ENCODE results near the gene AP1S1.
"Not testable (repeated sequence)": the region's sequence is repeated elsewhere in the genome, so short reads cannot be mapped to it uniquely, and the experiment has no call there.

The AP1S1 gene

GRCh38 chr7:101201695-101202602 is 47.7 kb downstream of the AP1S1 start:
- DNase-seq (ENCODE audit: low spot score) = no peak

DNA sequence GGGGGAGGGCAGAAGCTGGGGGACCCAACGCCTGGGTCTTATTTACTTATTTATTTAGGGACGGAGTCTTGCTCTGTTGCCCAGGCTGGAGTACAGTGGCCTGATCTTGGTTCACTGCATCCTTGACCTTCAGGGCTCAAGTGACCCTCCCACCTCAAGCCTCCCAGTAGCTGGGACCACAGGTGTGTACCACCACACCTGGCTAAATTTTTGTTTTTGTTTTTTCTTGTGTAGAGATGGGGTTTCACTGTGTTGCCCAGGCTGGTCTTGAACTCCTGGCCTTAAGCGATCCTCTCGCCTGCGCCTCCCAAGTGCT is 48.3 kb downstream of the AP1S1 start:
- DNase-seq (ENCODE audit: low spot score) = no peak

DNA sequence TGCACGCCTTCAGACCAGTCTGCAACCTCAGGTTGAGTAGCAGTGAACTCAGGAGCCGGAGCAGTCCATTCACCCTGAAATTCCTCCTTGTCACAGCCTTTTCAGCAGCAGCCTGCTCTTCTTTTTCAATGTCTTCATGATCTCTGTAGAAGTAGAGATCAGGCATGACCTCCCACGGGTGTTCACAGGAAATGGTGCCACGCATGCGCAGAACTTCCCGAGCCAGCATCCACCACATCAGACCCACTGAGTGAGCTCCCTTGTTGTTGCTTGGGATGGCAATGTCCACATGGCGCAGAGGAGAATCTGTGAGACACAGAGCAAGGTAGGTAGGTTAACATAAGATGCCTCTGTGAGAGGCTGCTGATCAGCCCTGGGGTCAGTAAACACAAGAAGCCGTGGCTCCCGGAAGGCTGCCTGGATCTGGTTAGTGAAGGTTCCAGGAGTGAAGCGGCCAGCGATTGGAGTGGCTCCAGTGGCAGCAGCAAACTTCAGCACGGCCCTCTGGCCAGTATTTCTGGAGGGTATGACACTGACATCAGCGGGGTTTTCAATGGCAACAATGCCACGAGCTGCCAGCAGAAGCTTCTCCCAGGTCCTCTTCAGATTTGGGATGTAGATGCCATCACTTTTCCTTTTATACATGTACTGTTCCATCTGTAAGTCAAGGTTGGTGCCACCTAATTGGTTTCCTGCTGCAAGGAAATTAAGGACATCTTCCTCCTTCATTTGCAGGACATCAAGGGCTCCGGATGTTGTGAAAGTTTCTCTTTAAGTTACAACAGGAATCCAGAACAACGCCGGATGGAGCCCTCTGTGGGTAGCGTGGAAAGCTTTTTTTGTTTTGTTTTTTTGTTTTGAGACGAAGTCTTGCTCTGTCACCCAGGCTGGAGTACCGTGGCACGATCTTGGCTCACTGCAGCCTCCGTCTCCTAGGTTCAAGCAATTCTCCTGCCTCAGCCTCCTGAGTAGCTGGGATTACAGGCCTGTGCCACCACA is 49.8 kb downstream of the AP1S1 start:
- DNase-seq (ENCODE audit: low spot score) = not testable (repeated sequence)

DNA sequence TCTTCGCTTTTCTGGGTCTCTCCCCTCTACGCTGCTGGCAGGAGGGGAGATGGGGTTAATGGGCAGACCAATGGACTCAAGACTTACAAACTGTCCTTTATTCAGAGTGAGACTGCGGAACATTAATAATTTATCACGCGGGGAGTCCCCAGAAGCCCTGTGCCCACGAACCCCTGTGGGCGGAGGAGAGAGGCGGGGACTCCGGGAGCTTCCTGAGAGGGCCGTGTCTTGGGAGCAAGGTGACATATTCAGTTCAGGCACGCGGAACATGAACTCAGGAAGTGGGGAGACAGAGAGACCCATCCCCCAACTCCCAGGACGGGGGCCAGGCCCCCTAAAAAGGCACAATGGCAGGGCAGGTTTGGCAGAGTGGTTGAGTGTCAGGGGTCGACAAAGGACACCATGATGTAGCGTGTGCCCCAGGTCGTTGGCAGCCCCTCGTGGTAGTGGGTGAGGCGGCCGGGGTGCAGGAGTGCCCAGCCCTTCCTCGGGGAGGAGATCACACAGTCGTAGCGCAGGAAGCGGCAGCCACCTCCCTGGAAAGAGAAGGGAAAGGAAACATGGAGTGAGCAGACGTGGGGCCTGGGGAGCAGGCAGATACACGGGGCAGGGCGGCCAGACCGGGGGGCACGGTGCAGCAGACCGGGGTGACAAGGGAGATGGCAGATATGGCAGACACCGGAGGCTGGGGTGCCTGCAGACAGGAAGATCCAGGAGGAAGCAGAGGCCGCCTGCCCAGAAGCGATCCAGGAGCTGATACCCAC is 51.8 kb downstream of the AP1S1 start:
- no peak for DNase-seq (ENCODE audit: low spot score)

GRCh38 chr7:101206665-101207042 is 52.4 kb downstream of the AP1S1 start:
- DNase-seq (ENCODE audit: low spot score) = no peak

DNA sequence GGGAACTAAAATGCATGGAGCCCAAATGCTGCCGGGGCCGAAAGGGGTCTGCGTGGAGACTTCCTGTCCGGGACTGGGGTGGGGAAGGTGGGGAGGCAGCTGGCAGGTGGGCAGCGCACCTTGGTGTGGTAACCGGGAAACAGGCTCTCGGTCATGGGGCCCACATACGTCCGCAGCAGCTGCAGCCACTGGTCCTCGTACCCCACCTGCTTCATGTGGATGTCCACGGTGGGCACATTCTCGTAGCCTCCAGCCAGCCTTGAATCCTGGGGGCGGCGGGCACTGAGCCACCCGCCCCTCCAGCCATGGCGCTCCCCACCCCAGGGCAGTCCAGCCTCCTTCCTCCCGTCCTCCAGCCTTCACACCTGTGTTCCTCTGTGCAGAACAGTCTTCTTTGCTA is 53.2 kb downstream of the AP1S1 start:
- no peak for DNase-seq (ENCODE audit: low spot score)

GRCh38 chr7:101208794-101209193 is 54.5 kb downstream of the AP1S1 start:
- no peak for DNase-seq (ENCODE audit: low spot score)

GRCh38 chr7:101210143-101210542 is 55.9 kb downstream of the AP1S1 start:
- DNase-seq (ENCODE audit: low spot score) = no peak
